ENCODE results near the gene SYNE1. TPM values are rescaled to one million over a fixed set of nuclear protein-coding genes. Genes with fewer than 3 reads are reported as not detected.
A peak's percentile ranks its signal among the peaks of the same experiment; 100 is the strongest.

The SYNE1 gene
- total RNA-seq, 1 donor from 2014 or later, result 12.7 TPM

- Mint-ChIP-seq H3K4me3 (ENCODE audit: unreplicated experiment) (no peak overlapping the region), H3K27ac (ENCODE audit: unreplicated experiment) (no peak overlapping the region), H3K36me3 (ENCODE audit: low read depth, unreplicated experiment) (no peaks in the 10 kb centered on the region), H3K27me3 (ENCODE audit: unreplicated experiment) (peaks cover 2% of the 10 kb centered on the region), H3K9me3 (ENCODE audit: unreplicated experiment) (no peaks in the 10 kb centered on the region), H3K4me1 (ENCODE audit: unreplicated experiment) (peaks cover 6% of the 10 kb centered on the region)
- TF ChIP-seq CTCF (IDR thresholded peaks at IDR 0.05; ENCODE audit: unreplicated experiment), result no peak
- no peak for DNase-seq (ENCODE audit: low spot score)
Observed at GRCh38 chr6:152207915-152208714, 429.0 kb downstream of the SYNE1 start.

- H3K27me3 Mint-ChIP-seq (ENCODE audit: unreplicated experiment), result peaks cover 2% of the 10 kb centered on the region
- peak; percentile 59 for TF ChIP-seq CTCF (IDR thresholded peaks at IDR 0.05; ENCODE audit: unreplicated experiment)
- H3K9me3 Mint-ChIP-seq (ENCODE audit: unreplicated experiment), result no peaks in the 10 kb centered on the region
- H3K4me3 Mint-ChIP-seq (ENCODE audit: unreplicated experiment), result no peak overlapping the region
- no peak overlapping the region for H3K27ac Mint-ChIP-seq (ENCODE audit: unreplicated experiment)
- H3K36me3 Mint-ChIP-seq (ENCODE audit: low read depth, unreplicated experiment), result no peaks in the 10 kb centered on the region
- peak; percentile 12 for DNase-seq (ENCODE audit: low spot score)
- peaks cover 6% of the 10 kb centered on the region for H3K4me1 Mint-ChIP-seq (ENCODE audit: unreplicated experiment)
Observed at GRCh38 chr6:152206072-152206818, 430.9 kb downstream of the SYNE1 start.

GRCh38 chr6:152204591-152204990 is 432.6 kb downstream of the SYNE1 start:
- Mint-ChIP-seq H3K27ac (ENCODE audit: unreplicated experiment) (no peak overlapping the region), H3K9me3 (ENCODE audit: unreplicated experiment) (no peaks in the 10 kb centered on the region), H3K27me3 (ENCODE audit: unreplicated experiment) (peaks cover 2% of the 10 kb centered on the region), H3K4me3 (ENCODE audit: unreplicated experiment) (no peak overlapping the region), H3K36me3 (ENCODE audit: low read depth, unreplicated experiment) (no peaks in the 10 kb centered on the region), H3K4me1 (ENCODE audit: unreplicated experiment) (peaks cover 6% of the 10 kb centered on the region)
- TF ChIP-seq CTCF (IDR thresholded peaks at IDR 0.05; ENCODE audit: unreplicated experiment), result no peak
- no peak for DNase-seq (ENCODE audit: low spot score)

GRCh38 chr6:152201120-152201519 is 436.0 kb downstream of the SYNE1 start:
- H3K9me3 Mint-ChIP-seq (ENCODE audit: unreplicated experiment), result no peaks in the 10 kb centered on the region
- H3K4me3 Mint-ChIP-seq (ENCODE audit: unreplicated experiment), result no peak overlapping the region
- H3K27ac Mint-ChIP-seq (ENCODE audit: unreplicated experiment), result no peak overlapping the region
- peaks cover 2% of the 10 kb centered on the region for H3K4me1 Mint-ChIP-seq (ENCODE audit: unreplicated experiment)
- no peak for DNase-seq (ENCODE audit: low spot score)
- H3K27me3 Mint-ChIP-seq (ENCODE audit: unreplicated experiment), result no peaks in the 10 kb centered on the region
- TF ChIP-seq CTCF (IDR thresholded peaks at IDR 0.05; ENCODE audit: unreplicated experiment), result no peak
- peaks cover 14% of the 10 kb centered on the region for H3K36me3 Mint-ChIP-seq (ENCODE audit: low read depth, unreplicated experiment)

GRCh38 chr6:152195896-152196295 is 441.3 kb downstream of the SYNE1 start:
- TF ChIP-seq CTCF (IDR thresholded peaks at IDR 0.05; ENCODE audit: unreplicated experiment), result no peak
- no peaks in the 10 kb centered on the region for H3K9me3 Mint-ChIP-seq (ENCODE audit: unreplicated experiment)
- no peaks in the 10 kb centered on the region for H3K4me1 Mint-ChIP-seq (ENCODE audit: unreplicated experiment)
- H3K27ac Mint-ChIP-seq (ENCODE audit: unreplicated experiment), result no peak overlapping the region
- peaks cover 24% of the 10 kb centered on the region for H3K36me3 Mint-ChIP-seq (ENCODE audit: low read depth, unreplicated experiment)
- H3K27me3 Mint-ChIP-seq (ENCODE audit: unreplicated experiment), result no peaks in the 10 kb centered on the region
- no peak overlapping the region for H3K4me3 Mint-ChIP-seq (ENCODE audit: unreplicated experiment)
- no peak for DNase-seq (ENCODE audit: low spot score)

Measured in endothelial cell (in vitro differentiated cells).